Retina (tissue), 1 donor: ENCODE data around the gene AGFG2.

Experiments
- DNase-seq: peaks from one replicate; pipeline ENCODE4 v3.0.0-alpha.2; 2016

AGFG2 gene

GRCh38 chr7:100588438-100588837 lies 49.4 kb downstream of the AGFG2 start:
- no peak for DNase-seq

- DNase-seq: no peak
Observed at GRCh38 chr7:100589341-100589947, 50.4 kb downstream of the AGFG2 start.

GRCh38 chr7:100590077-100590737 lies 51.2 kb downstream of the AGFG2 start:
- no peak for DNase-seq

- no peak for DNase-seq
Observed at GRCh38 chr7:100591596-100591995, 52.6 kb downstream of the AGFG2 start.

GRCh38 chr7:100595188-100595587 lies 56.2 kb downstream of the AGFG2 start:
- DNase-seq: no peak

- no peak for DNase-seq
Observed at GRCh38 chr7:100598425-100598824, 59.4 kb downstream of the AGFG2 start.

- DNase-seq: peak; percentile 24
Observed at GRCh38 chr7:100599911-100600729, 61.1 kb downstream of the AGFG2 start.

GRCh38 chr7:100600730-100601038 lies 61.7 kb downstream of the AGFG2 start:
- no peak for DNase-seq

- DNase-seq: no peak
Observed at GRCh38 chr7:100602889-100603725, 64.1 kb downstream of the AGFG2 start.

- DNase-seq: peak; percentile 89
Observed at GRCh38 chr7:100603726-100604027, 64.7 kb downstream of the AGFG2 start.

- peak; percentile 89 for DNase-seq
Observed at GRCh38 chr7:100604028-100604975, 65.3 kb downstream of the AGFG2 start.

GRCh38 chr7:100604976-100605911 lies 66.2 kb downstream of the AGFG2 start:
- peak; percentile 65 for DNase-seq

- no peak for DNase-seq
Observed at GRCh38 chr7:100606313-100606712, 67.3 kb downstream of the AGFG2 start.

GRCh38 chr7:100607111-100607510 lies 68.1 kb downstream of the AGFG2 start:
- DNase-seq: no peak

- no peak for DNase-seq
Observed at GRCh38 chr7:100609958-100610357, 71.0 kb downstream of the AGFG2 start.

GRCh38 chr7:100611983-100612729 lies 73.2 kb downstream of the AGFG2 start, which contains the start of gene MOSPD3:
Gene MOSPD3 (plus strand): TSS chr7:100612540. CDS start chr7:100612792, 252 bp downstream.
- peak; percentile 100 for DNase-seq

GRCh38 chr7:100612730-100613390 lies 73.9 kb downstream of the AGFG2 start:
- DNase-seq: no peak

GRCh38 chr7:100613412-100614175 lies 74.6 kb downstream of the AGFG2 start:
- no peak for DNase-seq
